Measurements from ENCODE around the gene EXOSC7. TPM values are rescaled to one million over a fixed set of nuclear protein-coding genes. Genes with fewer than 3 reads are reported as not detected.

The EXOSC7 gene
- total and polyA plus RNA-seq, 9 of the 15 experiments (the other 6 are each of a cell fraction or from before 2014, with no cell fraction given), result 88.5 to 237 (median 112) TPM

GRCh38 chr3:45055032-45055410 is 79.0 kb downstream of the EXOSC7 start (continued):
- TF ChIP-seq JUN (IDR thresholded peaks at IDR 0.05; ENCODE audit: borderline replicate concordance, low read depth, low read length) (peak; percentile 77), JUN (CRISPR knock-in tag; IDR thresholded peaks at IDR 0.05; ENCODE audit: borderline replicate concordance) (no peak), E2F8 (IDR thresholded peaks at IDR 0.05; ENCODE audit: low read depth, partially characterized antibody) (no peak), POLR2AphosphoS5 (IDR thresholded peaks at IDR 0.05; ENCODE audit: control insufficient read depth, insufficient read depth, low read depth, low read length) (no peak), ZNF263 (CRISPR knock-in tag; IDR thresholded peaks at IDR 0.05; ENCODE audit: borderline replicate concordance) (no peak), LCOR (CRISPR knock-in tag; IDR thresholded peaks at IDR 0.05) (no peak), SP1 (CRISPR knock-in tag; IDR thresholded peaks at IDR 0.05) (no peak), ID3 (CRISPR knock-in tag; IDR thresholded peaks at IDR 0.05) (no peak), ID3 (tag; IDR thresholded peaks at IDR 0.05) (no peak), ATF3 (IDR thresholded peaks at IDR 0.05) (peak; percentile 97), ATF3 (CRISPR knock-in tag; conservative IDR thresholded peaks at IDR 0.05) (no peak), VEZF1 (CRISPR knock-in tag; IDR thresholded peaks at IDR 0.05) (no peak), TCFL5 (CRISPR knock-in tag; conservative IDR thresholded peaks at IDR 0.05) (no peak), NCOA6 (IDR thresholded peaks at IDR 0.05) (no peak), CGGBP1 (CRISPR knock-in tag; IDR thresholded peaks at IDR 0.05) (no peak), FOXJ3 (CRISPR knock-in tag; IDR thresholded peaks at IDR 0.05) (no peak), ARID1B (IDR thresholded peaks at IDR 0.05) (peak; percentile 52), CTCFL (IDR thresholded peaks at IDR 0.05; ENCODE audit: borderline replicate concordance, insufficient read depth, low read depth, low read length, poor library complexity, severe bottlenecking) (no peak), NCOA4 (IDR thresholded peaks at IDR 0.05; ENCODE audit: partially characterized antibody) (no peak), SMAD4 (CRISPR knock-in tag; conservative IDR thresholded peaks at IDR 0.05) (no peak), MAFG (tag; conservative IDR thresholded peaks at IDR 0.05) (no peak), ZNF282 (CRISPR knock-in tag; IDR thresholded peaks at IDR 0.05) (no peak)

Measured in K562 (cell line).